HL-60/S4 (cell line): ENCODE data around the gene COL15A1.

Experiments used
- in situ Hi-C: fragments of 300-500 bp; cut with MboI; formaldehyde crosslinking; loops from 2 replicates; pipeline ENCODE4 v1.14.3; 2022; ENCODE audit warnings: low sequenced_read_pairs

COL15A1 gene

DNA sequence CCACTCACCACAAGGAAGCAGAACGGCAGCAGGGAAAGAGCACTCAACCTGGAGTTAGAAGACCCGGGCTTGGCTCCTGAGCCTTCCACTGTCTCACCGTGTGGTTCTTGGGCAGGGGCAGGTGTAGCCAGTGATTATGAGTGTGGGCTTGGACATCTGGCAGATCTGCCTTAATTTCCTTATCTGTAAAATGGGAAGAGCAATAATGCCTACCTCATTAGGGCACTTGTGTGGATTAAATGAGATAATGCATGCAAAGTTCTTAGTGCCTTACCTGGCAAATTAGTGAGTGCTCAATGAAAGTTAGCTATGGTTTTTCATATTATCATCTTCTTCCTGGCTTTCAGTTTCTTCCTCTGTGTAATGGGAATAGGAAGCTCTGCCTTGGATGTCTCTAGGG is 28.1 kb upstream of the COL15A1 start:
- in situ Hi-C loops: no loop called here

- in situ Hi-C loops: no loop called here
Observed at GRCh38 chr9:98916660-98917059, 27.0 kb upstream of the COL15A1 start.

GRCh38 chr9:98917746-98918487 is 25.8 kb upstream of the COL15A1 start:
- in situ Hi-C loops: no loop called here

DNA sequence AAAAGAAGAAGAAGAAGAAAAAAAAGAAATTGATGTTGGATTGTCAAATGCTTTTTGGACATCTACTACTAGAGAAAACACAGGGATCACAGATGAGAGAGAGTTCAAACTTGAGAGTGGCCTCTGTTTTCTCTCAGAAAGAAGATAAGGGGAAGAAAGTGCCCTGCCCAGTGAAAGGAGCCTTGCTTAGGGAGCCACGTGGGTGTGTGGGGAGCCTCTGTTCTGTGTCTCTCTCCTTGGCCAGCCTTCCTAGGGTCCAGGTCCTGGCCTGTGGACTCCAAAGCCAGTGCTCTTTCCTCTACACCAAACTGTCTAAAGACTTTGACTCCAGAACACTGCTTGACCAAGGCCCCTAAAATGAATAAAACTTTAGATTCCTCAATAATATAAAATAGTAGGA is 22.0 kb upstream of the COL15A1 start:
- in situ Hi-C loops: no loop called here

DNA sequence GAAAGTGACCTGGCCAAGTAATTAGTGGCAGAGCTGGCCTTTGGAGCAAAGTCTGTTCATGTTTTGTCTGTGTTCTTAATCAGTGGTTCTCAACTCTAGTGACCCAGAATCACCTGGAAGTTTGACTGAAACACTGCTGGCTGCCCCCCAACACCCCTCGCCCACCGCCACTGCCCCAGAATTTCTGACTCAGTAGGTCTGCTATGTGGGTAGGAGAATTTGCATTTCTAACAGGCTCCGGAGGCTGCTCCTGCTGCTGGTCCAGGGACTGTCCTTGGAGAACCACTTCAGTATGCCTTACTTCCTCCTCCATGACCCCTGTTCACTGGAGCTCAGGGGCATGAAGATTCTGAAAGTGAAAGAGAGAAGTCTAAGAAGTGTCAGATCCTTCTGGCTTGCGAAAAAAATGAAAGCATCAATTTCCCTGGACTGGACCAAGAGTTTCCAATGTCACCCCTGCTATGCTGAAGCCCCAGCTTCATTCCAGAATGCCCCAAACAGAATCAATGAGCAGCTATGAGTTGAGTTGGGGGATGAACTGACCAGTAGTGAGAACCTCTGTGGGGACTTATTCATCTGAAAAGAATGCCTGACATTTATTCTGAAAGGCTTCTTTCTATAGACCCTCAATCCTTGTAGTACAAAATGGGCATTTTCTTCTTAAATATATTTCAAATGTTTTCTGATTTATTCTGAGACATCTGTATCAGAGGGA is 20.8 kb upstream of the COL15A1 start:
- in situ Hi-C loops: no loop called here

DNA sequence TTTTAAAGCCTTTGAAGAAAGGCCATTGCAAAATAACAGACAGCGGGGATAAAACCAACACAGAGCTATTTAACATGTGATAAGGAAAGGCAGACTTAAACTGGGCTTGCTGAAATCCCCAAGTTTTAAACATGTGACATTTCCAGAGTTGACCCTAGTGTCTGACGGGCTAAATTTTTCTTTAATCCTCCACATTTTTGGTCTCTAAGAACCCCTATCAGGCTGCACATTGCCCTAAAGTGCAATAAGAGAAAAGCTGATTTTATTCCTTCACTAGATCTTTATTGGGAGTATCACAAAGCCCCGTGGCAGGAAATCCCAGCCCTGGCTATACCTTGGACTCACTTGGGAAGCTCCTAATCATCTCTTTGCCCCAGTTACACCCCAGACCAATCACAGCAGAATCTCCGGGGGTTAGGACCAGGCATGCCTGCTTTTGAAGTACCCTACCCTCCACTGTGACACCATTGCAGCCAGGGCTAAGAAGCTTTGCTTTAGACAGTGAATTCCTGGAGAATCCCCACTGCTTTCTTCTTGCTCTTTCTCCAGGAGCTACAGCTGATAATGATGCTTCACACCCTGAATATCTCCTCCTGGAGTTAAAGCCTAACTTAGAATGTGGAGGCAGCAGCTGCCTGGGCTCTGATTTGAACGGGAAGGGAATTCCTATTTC is 20.1 kb upstream of the COL15A1 start:
- in situ Hi-C loops: no loop called here

DNA sequence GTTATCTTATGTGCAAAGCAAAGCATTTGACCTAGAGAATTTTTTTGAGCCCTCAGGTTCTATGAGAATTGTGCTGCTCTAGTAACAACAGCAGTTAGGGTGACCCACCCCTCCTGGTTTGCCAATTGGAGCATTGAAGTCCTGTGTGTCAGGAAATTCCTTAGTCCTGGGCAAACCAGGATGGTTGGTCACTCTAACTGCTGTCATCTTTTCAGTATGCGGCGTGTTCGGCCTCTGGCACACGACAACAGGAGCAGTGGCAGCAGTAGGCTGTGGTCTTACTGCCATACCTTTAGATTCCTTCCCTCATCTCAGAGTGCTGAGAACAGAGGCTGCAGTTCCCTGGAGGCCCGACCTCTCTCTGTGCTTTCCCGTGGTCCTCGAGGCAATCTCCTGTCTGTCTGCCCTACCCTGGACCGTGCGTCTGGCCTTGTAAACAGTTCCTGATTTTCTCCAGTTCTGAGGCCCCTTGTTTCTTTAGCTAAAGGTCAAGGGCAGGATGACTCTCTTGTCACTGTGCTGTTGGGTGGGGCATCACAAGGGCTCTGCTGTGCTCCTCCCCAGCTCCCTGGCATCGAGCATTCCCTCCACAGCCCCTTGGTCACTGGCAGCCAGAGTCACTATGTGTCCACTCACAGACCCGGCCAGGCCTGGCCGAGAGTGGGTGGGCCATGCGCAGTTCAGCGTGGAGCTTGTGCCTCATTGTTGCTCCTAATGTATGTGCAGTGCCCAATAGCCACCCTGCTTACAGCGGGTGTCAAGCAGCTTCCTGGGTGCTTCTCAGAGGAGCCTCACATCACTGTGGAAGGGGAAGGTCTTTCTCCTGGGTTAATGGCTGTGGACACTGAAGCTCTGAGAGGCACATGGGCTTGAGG is 18.5 kb upstream of the COL15A1 start:
- in situ Hi-C loops: no loop called here

- in situ Hi-C loops: no loop called here
Observed at GRCh38 chr9:98925956-98926355, 17.8 kb upstream of the COL15A1 start.

DNA sequence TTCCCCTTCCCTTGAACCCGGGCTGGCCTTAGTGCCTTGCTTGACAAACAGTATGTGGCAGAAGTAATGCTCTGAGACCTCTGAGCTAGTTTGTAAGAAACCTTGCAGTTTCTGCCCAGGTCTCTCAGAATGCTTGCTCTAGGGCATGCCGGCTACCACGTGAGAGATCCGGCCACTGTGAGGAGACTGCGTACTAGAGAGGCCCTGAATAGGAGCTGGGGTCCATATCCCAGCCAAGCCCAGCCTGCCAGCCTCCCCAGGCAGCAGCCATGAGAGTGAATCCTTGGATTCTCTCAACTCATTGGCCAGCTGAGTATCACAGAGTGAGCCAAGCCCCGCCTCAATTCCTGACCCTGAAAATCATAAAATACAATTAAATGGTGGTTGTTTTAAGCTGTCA is 16.0 kb upstream of the COL15A1 start:
- in situ Hi-C loops: no loop called here

DNA sequence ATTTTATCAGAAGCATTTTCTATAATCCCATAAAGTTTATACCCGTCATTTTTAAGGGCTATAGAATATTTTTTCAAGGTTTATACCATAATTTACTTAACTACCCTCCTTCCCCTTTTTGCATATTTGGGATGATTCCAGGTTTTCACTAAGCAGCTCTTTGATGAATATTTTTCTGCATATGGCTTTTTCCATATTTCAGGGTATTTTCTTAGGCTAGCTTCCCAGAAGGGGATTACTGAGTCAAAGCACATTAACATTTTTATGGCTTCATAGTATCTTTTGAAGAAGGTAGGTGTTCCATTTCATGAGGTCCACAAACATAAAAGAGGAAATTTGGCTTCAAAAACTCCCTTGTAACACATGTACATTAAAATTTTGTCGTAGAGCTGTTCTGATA is 14.6 kb upstream of the COL15A1 start:
- in situ Hi-C loops: no loop called here

DNA sequence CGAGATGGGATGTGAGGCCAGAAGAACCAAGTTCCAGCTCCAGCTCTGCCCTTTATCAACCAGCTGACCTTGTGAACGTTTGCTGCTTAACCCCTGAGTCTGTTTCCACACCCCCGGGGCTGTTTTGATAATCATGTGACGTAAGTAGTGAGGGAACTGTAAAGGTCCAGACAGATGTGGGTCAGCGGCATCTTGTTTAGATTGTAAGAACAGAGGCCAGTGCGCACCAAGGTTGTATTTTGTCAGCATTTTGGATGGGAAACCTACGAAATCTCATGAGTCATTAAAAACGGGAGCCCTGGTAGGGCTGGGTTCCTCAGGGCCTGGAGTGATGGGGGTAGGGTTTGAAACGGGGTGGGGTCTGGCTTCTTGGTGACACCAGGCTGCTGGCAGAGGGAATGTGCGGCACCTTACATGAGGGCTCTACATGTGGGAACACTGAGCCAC is 13.8 kb upstream of the COL15A1 start:
- in situ Hi-C loops: no loop called here

DNA sequence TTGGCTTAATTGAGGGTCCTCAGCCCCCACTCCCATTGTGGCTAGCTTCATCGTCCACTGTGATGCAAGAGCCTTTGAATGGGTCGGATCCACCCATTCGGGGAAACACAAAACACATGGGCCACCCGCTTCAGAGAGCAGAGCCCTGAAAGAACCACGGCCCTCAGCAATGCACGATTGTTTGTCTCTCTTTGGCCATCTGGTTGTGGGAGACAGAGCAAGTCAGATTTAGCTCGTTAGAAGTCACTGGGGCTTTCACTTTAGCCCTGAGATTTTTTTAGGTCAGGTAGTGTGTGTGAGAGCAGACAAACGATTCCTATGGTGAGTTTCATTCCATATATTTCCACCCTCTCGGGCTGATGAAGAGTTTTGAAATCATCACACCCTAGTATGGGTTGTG is 12.9 kb upstream of the COL15A1 start:
- in situ Hi-C loops: no loop called here

- in situ Hi-C loops: no loop called here
Observed at GRCh38 chr9:98931600-98932389, 11.9 kb upstream of the COL15A1 start.

- in situ Hi-C loops: no loop called here
Observed at GRCh38 chr9:98933185-98933584, 10.5 kb upstream of the COL15A1 start.

- in situ Hi-C loops: no loop called here
Observed at GRCh38 chr9:98933890-98934289, 9.8 kb upstream of the COL15A1 start.

DNA sequence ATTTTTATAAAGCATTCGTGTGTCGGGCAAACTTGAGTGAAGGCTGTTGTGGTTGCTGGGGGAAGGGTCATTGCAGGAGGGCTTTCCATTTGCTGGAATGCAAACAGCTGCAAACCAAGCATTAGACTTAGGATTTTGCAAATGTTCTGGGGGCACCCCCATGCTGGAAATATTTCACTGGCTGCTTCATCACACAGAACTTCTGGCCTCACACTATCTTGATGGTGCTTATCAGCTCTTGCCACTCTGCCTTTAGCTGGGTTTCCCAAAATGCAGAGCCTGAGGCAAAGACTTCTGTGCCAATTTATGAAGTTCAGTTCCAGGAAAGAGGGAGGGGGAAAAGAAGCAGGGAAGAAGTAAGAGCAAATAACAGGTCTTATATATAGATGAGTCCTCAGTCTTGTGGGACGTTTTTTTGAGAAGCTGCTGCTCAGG is 8.6 kb upstream of the COL15A1 start:
- in situ Hi-C loops: no loop called here

DNA sequence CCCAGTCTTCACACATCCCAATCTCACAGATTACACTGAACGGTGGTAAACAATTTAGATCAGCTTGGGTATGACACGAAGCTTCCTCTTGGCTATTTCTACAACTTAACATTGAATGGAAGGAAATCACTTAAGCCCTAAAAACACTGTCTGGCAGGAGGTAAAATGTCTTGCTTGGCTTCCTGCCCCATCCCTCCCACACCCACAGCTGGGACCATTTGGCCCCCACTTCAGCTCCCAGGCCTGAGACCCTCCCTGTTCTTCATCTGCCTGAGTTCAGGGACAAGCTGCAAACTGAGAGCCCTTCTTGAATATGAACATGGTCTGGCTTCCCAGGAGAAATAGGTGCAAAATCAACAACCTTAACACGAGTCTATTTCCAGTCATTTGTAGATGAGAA is 3.4 kb upstream of the COL15A1 start:
- in situ Hi-C loops: no loop called here

DNA sequence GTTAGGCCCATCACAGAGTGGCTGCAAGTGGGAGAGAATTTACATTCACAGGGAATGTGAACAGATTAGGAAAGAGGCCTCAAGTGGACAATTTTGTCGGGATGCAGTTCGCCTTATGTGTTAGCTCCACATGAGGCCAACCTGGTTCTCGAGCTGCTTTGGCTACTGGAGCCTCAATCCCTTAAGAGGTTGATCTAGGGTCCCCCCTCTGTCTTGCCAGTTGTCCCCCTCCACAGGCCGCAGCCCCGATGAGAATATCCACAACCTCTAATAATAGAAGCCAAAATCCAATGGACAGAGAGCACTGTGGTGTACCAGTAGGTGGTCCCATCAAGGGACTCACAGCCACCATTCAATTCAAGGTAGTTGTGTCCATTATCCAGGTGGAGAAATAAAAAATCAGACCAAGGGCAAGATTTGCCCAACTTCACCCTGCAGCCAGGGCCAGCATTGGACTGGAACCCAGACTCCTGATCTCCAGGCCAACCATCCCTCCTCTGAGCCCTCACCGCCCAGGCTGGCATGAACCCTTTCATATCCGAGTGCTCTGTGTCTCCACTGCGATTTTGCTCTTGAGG is 1.7 kb upstream of the COL15A1 start:
- in situ Hi-C loops: no loop called here

- in situ Hi-C loops: no loop called here
Observed at GRCh38 chr9:98942906-98943681, 613 bp upstream of the COL15A1 start.
